Head of caudate nucleus (tissue), 42 donors: ENCODE results near the gene MAEA.

Experiments
- DNase-seq, 42 donors: peaks; one replicate each; pipeline versions ENCODE4 v3.0.0 to v3.0.0-alpha.2; 2020 to 2021; ENCODE audit warnings: mixed read lengths in 7 of 42
- intact Hi-C: fragments of 100-400 bp; cut with DNase I; formaldehyde crosslinking; loops from one replicate; pipeline ENCODE4 v1.15.0; 2022

MAEA gene

DNA sequence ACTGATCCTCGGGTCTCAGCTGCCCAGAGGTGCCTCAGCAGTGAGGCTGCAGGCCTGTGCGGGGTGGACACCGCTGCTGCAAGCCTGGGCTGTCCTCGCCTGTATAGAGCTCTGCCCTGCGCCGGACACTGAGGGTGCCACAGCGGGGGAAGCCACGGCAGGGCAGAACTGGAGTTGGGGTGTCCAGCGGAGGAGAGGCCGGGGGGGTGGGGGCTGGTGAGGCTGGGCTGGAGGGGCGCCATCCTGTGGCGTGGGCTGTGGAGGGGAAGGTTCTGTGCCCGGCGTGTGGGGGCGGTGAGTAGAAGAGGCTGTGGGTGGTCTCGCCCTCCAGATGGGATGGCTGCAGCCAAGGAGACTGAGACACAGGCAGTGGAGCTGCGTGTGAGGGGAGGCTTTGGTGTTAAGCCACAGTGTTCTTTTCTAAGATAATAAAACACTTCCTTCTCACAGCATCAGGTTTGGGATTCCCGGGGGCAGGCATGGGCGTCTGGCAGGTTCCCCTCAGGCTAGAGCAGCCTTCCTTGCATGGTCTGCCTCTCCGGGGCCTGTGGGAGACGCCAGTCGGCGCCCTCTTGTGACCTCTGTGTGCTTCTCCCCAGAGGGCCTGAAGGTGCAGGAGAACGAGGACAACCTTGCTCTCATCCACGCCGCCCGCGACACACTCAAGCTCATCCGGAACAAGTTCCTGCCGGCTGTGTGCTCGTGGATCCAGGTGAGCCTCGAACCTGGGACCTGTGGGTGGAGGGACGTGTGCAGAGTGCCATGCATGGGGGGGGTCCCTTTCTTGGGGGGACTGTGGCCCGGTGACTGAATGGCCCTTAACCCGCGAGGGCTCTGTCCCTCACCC is 64.7 kb downstream of the MAEA start:
- intact Hi-C loops = loop anchor here (10.0 kb wide), 1 partner anchor 370 kb away; the partner anchor contains the start of genes TACC3 and TMEM129
- DNase-seq = no peak

DNA sequence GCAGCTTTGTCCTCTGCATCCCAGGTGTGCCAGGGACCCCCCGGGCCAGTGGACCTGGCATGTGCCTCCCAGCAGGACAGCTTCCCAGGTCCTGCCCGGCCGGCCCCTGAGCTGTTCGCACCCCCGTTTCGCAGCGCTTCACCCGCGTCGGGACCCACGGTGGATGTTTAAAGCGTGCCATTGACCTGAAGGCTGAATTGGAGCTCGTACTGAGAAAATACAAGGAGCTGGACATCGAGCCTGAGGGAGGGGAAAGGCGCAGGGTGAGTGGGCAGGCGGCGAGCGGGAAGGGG is 65.2 kb downstream of the MAEA start:
- no peak for DNase-seq
- intact Hi-C loops = loop anchor here (5.0 to 10.0 kb wide), 2 partner anchors 272 to 370 kb away; partner anchors contain the start of genes TACC3 and TMEM129

DNA sequence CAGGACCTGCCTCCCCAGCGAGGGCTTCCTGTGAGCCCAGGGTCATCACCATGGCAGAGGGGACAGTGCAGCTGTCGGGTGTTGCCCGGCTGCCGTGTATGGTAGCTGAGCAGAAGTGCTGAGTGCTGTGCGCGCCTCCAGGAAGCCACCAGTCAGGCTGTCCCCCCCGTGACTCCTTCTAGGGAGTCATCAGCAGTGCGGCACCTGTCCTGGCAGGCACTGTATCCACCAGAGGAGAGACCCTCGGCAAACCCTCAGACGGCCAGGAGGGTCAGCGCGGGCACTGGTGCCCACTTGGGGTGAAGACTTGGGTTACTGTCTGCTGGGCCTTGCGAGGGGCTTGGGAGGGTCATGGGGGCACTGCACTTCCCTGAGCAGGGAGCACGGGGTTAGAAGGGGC is 65.7 kb downstream of the MAEA start:
- no peak for DNase-seq
- intact Hi-C loops = loop anchor here (5.0 to 10.0 kb wide), 2 partner anchors 272 to 369 kb away; partner anchors contain the start of genes TACC3 and TMEM129

DNA sequence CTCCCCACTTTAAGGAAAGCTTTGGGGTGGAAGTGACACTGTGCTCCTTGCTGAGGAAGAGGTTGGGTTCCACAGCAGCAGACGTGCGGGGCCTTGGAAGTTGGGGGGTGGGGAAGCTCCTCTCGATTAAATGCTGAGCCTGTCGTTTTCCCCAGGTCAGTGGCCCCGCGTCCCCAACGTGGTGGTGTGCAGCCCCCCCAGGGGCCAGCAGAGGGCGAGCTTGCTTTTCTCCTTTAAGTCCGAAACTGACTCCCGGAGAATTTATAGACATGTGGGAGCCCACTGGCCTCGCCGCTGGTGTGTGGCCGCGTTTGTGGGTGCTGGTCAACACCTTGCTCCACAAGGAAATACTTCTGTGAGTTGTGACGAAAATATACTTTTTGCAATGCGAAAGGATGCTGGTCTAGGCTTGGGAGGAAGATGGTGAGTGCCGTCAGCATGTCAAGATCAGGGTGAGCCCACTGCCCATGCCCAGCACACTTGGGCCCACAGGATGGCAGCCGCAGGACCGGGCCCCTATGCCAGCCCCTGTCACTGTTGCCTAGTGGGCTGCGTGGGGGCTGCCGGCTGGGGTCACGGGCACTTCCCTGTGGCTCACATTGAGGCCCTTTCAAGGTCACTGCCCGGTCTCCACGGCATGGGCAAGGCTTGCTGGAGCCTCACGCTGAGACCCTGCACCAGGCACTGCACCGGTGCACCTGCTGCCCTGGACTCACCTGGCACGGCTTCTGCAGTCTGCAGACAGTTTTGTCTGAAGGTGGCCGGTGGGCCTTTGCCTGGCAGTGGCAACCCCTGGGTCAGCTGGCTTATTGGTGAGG is 66.7 kb downstream of the MAEA start:
- intact Hi-C loops = loop anchor here (5.0 to 10.0 kb wide), 2 partner anchors 271 to 368 kb away; partner anchors contain the start of genes TACC3 and TMEM129
- peak in 41 of 42 donors; percentile 55 to 89 (median 75) for DNase-seq

DNA sequence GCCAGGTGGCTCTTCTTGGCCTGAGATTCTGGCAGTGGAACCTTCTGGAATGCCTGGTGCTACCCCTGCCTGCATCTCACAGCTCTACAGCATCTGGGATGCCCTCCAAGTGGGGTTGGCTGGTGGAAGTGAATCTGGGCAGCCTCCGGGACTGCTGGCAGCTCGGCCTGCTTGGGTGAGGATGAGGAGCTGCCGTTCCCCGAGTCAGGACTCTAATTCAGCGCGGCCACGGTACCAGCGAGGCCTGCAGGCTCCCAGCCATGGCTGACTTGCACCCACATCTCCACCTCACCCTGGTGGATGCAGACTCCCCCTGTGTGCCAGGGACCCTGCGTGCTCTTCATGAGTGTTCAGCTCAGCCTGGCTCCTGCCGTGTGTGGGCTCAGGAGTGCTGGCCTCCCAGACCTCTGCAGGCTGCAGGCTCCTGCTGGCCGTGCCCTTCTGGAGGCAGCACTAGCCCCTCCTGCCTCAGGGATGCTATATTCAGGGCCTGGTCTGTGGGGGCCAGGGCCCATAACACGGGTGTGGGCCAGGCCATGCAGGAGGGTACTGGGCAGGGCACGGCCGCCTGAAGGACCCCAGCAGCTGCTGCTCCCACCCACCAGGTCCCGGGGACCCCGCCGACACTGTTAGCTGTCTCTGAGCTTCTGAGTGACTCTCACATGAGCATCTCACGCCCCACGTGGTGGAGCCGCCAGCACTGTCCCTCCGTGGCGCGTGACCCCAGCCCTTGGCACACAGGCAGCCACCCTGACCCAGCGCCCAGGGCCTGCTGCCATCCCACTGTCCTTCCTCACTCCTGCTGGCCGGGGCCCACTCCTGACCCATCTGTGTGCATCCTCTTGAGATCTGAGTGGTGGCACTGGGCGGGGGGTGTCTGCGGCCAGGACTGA is 67.9 kb downstream of the MAEA start:
- intact Hi-C loops = loop anchor here (5.0 to 10.0 kb wide), 2 partner anchors 270 to 367 kb away; partner anchors contain the start of genes TACC3 and TMEM129
- DNase-seq = peak in 32 of 42 donors; percentile 22 to 82 (median 50)

DNA sequence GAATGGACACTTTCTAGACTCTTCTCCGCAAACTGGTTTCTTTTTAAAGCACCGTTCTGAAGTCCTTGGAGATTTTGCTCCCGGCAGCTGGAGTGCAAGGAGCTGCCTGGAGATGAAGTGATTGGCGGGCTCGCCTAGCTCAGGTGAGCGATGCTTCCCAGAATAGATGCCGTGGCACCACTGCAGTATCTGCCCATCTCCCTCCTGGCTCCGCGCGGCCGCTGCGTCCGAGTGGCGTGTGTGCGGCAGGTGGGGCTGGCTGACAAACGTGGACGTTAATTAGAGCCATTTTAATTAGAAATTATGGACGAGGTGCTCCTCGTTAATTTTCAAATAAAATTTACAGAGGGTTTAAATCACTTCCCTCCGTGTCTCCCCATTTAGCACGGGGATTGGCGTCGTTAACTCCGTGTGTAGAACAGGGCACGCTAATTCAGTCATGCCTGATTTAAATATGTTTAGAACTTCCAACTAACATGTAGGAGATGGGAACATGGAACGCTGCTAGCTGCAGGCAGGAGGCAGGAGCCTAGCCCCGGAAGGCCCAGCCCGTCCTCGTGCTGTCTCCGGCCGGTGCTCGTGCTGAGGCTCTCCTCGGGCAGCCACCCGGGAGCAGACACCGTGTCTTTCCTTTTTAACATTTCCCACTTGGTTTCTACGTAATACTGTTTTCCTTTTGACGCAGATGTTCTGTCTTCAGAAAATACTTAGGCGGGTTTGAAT is 68.9 kb downstream of the MAEA start:
- intact Hi-C loops = loop anchor here (5.0 to 10.0 kb wide), 2 partner anchors 269 to 366 kb away; partner anchors contain the start of genes TACC3 and TMEM129
- DNase-seq = no peak

DNA sequence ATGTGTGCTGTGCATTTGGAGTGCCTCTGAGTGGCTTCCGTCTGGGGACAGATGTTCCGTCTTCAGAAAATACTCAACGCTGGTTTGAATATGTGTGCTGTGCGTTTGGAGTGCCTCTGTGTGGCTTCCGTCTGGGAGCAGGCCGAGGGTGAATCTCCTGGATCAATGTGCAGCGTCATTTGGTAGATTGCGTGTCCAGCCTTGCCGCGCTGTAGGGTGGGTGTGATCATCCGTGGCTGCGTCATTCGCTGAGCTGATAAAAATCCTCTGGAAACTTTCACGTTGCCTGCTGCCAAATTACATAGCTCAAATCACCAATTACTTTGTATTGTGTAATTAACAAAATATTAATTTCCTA is 69.4 kb downstream of the MAEA start:
- intact Hi-C loops = loop anchor here (5.0 to 10.0 kb wide), 2 partner anchors 268 to 366 kb away; partner anchors contain the start of genes TACC3 and TMEM129
- DNase-seq = no peak

DNA sequence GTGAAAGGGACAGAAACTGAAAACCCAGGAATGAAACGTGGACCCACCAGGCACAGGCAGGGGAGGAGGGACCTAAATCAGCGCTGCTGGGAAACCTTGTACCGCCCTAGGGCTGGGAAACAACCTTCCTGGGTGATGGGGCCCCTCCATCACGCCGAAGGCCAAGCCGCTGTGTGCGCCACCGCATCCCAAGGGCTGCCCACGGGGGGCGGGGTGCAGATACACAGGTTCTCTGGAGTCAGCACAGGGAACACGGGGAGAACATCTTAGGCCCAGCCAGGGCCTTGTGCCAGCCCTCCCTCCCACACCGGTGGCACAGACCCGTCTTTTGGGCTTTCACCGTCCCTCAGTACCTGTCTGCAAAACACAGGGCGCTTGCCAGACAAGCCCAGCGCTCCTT is 70.3 kb downstream of the MAEA start:
- intact Hi-C loops = loop anchor here (5.0 to 10.0 kb wide), 2 partner anchors 267 to 365 kb away; partner anchors contain the start of genes TACC3 and TMEM129
- no peak for DNase-seq

DNA sequence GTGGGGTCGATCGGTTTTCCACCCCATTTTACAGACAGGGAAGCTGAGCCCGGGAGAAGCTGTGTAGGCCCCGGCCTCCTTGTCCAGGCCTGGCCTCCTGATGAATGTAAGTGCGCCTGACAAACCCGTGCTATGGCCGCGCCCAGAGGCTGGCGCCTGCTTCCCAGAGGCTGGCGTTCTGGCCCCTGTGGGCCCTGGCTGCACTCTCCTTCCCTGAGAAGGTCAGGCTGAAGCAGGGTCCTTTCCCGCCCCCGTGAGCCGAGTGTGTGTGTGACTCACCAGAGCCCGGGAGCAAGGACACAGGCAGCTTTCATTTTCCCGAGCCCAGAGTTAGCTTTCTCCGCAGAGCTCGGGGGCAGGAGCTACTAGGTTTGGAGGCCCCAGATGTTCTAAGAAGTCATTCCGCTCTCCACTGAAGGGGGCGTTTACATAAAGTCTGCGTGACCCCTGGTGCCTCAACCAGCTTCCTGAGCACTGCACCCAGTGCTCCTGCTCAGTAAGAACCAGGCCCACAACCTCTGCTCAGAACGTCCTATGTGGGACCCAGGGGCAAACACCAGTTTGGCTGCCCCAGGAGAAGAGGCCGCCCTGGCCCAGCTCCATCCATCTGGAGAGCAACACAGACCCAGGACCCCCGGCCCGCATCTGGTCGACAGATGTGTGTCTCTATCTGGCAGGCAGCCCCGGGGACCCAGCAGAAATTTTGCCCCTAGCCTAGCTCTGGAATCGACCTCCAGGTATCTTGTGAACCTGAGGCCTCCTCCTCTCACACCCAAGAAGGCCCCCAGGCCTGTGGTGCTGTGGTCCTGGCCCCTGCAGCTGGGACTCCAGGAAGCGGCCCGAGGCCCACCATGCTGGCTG is 71.0 kb downstream of the MAEA start:
- intact Hi-C loops = no loop called here
- no peak for DNase-seq

DNA sequence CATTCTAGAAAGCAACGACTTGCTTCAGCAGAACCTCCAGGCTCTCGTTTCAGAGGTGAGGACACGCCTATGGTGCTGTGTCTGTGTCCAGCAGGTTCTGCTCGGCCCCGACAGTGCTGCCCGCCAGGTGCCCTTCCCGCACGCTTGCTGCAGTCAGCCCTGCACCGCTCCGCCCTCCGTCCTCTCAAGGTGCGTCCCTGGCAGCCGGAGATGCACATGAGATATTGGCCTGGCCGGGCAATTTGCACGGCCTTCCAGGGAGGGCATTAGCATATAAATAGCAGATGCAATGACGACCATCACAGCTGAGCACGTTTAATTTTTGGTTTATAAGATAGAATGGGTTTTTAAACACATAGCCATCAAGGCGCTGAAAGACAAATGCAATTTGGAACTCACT is 71.7 kb downstream of the MAEA start:
- intact Hi-C loops = no loop called here
- no peak for DNase-seq

DNA sequence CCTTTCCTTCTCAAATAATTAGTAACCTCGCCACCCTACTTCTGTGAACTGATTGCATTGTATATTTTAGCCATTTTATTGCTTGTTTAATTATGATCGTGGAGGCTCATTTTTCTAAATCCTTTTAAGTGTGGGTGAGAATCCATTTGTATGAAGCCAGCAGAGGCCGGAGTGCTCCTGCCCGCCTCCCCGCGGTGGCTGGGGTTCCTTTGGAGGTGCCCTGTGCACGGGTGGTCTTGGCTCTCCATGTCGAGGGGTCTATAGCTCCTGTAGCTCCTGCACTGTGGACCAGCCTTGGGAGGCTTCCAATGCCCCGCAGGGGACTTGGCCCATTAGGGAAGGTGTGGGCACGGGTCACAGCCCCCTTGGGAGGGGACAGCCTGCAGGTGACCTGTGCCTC is 72.4 kb downstream of the MAEA start:
- no peak for DNase-seq
- intact Hi-C loops = no loop called here

DNA sequence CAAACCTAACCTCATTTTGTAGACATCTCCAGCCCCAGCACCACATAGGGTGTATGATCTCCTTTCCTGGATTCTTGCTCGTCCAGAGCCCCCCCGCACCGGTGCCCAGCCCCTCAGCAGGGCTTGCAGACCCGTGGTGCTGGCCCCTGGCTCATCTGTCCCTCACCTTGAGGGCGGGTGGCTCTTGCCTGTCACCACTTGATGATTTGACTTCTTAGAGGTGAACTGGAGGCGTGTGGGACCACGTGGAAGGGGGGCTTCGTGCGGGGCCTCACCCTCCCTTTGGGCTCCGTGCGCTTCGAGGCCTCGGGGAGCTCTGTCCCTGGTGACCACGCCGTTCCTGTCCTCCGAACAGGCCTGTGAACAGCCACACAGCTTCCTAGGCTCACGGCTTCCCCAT is 72.8 kb downstream of the MAEA start:
- DNase-seq = no peak
- intact Hi-C loops = no loop called here

DNA sequence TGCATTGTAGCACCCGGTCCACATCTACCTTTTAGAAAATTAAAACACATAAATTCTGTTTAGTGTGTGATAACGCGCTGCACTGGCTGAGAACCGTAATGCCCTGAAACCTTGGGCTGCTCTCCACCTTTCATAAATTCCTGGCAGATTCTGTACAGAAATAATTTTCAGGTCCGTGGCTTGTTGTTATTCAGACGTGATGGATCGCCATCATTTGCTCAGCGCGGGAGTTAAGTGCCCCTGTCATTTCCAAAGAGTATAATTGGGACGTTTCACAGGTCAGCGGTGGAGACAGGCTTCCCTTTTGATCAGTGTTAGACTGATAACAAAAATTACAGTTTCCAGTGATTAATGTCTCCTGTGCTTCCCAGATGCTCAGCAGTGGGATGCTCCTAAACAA is 73.8 kb downstream of the MAEA start:
- DNase-seq = no peak
- intact Hi-C loops = no loop called here

DNA sequence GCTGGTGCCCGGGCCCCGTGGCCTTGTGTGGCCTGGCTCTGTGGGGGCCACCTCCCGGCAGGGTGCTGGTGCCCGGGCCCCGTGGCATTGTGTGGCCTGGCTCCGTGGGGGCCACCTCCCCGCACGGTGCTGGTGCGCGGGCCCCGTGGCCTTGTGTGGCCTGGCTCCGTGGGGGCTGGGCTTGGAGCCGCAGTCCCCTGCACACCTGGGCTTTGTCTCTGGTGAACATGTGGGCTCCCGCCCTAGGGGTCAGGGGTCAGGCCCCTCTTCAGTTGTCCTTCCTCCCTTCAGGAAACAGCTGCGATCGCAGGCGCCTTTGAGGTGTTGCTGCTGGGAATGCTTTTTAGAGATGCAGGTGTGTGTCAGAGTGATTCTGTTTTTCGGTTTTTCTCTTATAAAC is 74.5 kb downstream of the MAEA start:
- intact Hi-C loops = no loop called here
- DNase-seq = no peak

DNA sequence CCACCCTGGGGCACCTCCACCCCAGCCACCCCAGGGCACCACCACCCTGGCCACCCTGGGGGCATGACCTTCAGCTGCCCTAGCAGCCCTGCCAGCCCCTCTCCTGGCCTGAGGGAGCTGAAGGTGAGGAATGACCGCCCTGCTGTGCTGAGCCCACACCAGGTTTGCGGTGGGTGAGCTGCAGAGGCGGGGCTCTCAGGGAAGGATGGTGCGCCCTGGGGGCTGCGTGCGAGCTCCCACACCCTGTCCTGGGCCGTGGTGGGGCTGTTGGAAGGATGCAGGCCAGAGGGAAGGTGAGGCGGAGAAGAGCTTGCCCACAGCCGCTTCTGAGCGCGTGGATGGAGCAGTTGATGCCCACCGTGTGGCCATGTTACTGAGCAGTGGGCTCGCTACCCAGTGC is 75.1 kb downstream of the MAEA start:
- DNase-seq = no peak
- intact Hi-C loops = no loop called here

DNA sequence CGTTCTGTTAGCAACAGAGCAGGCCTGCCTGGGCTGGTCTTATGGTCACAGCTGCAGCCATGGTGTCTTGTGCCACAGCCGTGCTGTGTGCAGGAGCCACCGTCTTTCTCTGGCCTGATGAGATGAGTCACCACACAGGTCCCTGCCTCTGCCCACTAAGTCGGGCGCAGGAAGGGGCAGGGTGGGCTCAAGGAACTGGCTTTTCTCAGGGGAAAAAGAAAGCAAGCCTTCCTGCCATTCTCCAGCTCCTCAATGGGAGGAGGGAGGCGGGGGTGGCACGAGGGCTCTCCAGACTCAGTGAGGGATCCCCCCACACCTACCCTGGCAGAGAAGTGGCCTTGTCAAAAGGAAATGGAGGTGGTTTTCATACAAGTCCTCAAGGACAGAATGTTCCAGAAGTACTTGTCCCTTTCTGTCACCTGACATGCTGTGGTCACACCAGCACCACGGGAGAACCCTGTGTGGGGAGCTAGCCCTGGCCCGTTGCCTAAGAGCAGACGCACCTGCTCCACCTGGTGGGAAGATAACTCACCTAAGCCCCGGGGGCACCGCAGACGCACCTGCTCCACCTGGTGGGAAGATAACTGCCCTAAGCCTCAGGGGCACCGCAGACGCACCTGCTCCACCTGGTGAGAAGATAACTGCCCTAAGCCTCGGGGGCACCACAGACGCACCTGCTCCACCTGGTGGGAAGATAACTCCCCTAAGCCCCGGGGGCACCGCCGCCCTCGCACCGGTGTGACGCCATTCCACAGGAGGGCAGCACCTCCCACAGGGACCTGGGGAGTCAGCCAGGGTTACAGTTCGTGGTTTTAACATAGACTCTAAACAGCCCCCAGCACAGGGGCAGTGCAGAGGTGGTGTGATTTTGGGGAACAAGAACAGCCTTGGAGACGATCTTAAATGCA is 75.8 kb downstream of the MAEA start:
- intact Hi-C loops = no loop called here
- no peak for DNase-seq
